Measurements from ENCODE around the gene RYK.

RYK gene

DNA sequence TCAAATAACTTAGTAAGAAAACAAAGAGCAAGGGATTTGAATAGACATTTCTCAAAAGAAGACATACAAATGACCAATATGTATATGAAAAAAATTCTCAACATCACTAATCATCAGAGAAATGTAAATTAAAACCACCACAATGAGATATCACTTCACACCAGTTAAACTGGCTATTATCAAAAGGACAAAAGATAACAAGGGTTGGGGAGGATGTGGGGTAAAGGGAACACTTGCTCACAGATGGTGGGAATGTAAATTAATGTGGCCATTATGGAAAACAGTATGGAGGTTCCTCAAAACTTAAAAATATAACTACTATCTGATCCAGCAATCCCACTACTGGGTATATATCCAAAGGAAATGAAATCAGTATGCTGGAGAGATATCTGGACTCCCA lies 46.0 kb upstream of the RYK start:
- no peak for TF ChIP-seq YY1 (IDR thresholded peaks at IDR 0.05; ENCODE audit: low read depth)
- no peak for TF ChIP-seq FOXM1 (IDR thresholded peaks at IDR 0.05; ENCODE audit: borderline replicate concordance, low read depth)
- no peak for TF ChIP-seq EP300 (IDR thresholded peaks at IDR 0.05; ENCODE audit: borderline replicate concordance)
- no peak for TF ChIP-seq CEBPB (IDR thresholded peaks at IDR 0.05)
- TF ChIP-seq, protein P1, sequence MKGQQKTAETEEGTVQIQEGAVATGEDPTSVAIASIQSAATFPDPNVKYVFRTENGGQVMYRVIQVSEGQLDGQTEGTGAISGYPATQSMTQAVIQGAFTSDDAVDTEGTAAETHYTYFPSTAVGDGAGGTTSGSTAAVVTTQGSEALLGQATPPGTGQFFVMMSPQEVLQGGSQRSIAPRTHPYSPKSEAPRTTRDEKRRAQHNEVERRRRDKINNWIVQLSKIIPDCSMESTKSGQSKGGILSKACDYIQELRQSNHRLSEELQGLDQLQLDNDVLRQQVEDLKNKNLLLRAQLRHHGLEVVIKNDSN (IDR thresholded peaks at IDR 0.05), result no peak
- no peak for TF ChIP-seq TCF12 (IDR thresholded peaks at IDR 0.05; ENCODE audit: low read depth)
- no peak for TF ChIP-seq EGR1 (IDR thresholded peaks at IDR 0.05)
- TF ChIP-seq TEAD4 (IDR thresholded peaks at IDR 0.05), result no peak
- no peak for TF ChIP-seq CREB1 (IDR thresholded peaks at IDR 0.05; ENCODE audit: low read depth)
- TF ChIP-seq, protein P2, sequence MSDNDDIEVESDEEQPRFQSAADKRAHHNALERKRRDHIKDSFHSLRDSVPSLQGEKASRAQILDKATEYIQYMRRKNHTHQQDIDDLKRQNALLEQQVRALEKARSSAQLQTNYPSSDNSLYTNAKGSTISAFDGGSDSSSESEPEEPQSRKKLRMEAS (IDR thresholded peaks at IDR 0.05), result no peak

DNA sequence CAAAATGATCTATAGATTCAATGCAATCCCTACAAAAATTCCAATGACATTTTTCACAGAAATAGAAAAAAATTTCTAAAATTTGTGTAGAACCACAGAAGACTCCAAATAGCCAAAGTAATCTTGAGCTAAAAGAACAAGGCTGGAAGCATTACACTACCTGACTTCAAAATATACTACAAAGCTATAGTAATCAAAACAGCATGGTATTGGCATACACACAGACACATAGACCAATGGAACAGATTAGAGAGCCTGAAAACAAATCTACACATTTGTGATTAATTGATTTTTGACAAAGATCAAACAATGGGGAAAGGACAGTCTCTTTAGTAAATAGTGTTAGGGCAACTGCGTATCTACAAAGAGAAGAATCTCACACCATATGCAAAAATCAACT lies 45.3 kb upstream of the RYK start:
- no peak for TF ChIP-seq EP300 (IDR thresholded peaks at IDR 0.05; ENCODE audit: borderline replicate concordance)
- TF ChIP-seq CEBPB (IDR thresholded peaks at IDR 0.05), result no peak
- TF ChIP-seq YY1 (IDR thresholded peaks at IDR 0.05; ENCODE audit: low read depth), result no peak
- TF ChIP-seq, protein P1 (IDR thresholded peaks at IDR 0.05), result no peak
- TF ChIP-seq, protein P2 (IDR thresholded peaks at IDR 0.05), result no peak
- TF ChIP-seq, protein P3, sequence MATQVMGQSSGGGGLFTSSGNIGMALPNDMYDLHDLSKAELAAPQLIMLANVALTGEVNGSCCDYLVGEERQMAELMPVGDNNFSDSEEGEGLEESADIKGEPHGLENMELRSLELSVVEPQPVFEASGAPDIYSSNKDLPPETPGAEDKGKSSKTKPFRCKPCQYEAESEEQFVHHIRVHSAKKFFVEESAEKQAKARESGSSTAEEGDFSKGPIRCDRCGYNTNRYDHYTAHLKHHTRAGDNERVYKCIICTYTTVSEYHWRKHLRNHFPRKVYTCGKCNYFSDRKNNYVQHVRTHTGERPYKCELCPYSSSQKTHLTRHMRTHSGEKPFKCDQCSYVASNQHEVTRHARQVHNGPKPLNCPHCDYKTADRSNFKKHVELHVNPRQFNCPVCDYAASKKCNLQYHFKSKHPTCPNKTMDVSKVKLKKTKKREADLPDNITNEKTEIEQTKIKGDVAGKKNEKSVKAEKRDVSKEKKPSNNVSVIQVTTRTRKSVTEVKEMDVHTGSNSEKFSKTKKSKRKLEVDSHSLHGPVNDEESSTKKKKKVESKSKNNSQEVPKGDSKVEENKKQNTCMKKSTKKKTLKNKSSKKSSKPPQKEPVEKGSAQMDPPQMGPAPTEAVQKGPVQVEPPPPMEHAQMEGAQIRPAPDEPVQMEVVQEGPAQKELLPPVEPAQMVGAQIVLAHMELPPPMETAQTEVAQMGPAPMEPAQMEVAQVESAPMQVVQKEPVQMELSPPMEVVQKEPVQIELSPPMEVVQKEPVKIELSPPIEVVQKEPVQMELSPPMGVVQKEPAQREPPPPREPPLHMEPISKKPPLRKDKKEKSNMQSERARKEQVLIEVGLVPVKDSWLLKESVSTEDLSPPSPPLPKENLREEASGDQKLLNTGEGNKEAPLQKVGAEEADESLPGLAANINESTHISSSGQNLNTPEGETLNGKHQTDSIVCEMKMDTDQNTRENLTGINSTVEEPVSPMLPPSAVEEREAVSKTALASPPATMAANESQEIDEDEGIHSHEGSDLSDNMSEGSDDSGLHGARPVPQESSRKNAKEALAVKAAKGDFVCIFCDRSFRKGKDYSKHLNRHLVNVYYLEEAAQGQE (IDR thresholded peaks at IDR 0.05; ENCODE audit: low read depth), result no peak
- no peak for TF ChIP-seq FOXM1 (IDR thresholded peaks at IDR 0.05; ENCODE audit: borderline replicate concordance, low read depth)
- no peak for TF ChIP-seq CREB1 (IDR thresholded peaks at IDR 0.05; ENCODE audit: low read depth)

DNA sequence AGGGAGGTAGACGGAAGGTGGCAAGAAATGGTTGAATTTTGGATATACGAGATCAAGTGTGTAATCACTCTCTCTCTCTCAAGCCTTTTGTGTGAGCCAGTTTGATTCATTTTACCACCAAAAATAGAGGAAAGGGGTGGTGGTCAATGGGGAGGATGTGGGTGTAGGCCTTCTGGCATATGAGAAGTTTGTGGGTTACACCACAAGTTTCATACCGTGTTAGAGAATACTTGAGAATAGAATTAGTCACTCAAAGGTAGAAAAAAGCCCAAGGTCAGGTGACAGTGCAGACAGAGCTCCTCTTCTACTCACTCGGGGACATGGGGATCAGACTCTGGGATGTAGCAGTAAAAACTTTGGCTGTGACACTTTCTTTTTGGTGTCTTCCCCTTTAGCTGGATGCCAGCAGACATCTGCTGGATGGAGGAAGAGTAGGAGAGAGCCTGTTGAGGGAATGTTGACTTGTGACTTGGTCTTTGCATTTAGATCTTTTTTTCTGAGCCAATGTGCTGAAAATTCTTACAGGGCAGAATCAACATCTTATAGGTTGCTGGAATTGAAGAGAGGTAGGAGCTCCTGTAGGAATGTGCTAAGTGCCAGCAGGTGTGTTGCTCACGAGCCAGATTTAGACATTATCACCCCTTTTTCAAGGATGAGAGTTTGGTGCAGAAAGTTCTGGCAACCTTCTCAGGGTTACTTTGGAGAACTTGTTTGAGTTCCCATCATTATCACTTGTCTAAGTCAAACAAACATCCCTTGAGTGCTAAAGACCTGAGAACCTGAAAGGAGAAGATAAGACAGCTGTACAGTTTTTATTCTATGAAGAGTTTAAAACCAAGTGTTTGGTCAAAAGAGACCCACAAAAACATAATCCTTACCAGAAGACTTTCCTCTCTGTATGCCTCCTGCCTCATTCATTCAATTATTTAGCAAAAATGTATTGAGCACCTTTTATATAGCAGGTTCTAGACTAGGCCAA lies 43.9 kb upstream of the RYK start:
- TF ChIP-seq EGR1 (IDR thresholded peaks at IDR 0.05) (no peak), NFIC (IDR thresholded peaks at IDR 0.05) (no peak), ZBTB7A (IDR thresholded peaks at IDR 0.05; ENCODE audit: low read depth) (no peak), EP300 (IDR thresholded peaks at IDR 0.05; ENCODE audit: borderline replicate concordance) (no peak), CREB1 (IDR thresholded peaks at IDR 0.05; ENCODE audit: low read depth) (no peak), FOXM1 (IDR thresholded peaks at IDR 0.05; ENCODE audit: borderline replicate concordance, low read depth) (no peak), TEAD4 (IDR thresholded peaks at IDR 0.05) (no peak), TCF12 (IDR thresholded peaks at IDR 0.05; ENCODE audit: low read depth) (no peak), RAD21 (IDR thresholded peaks at IDR 0.05; ENCODE audit: low read depth) (no peak), YY1 (IDR thresholded peaks at IDR 0.05; ENCODE audit: low read depth) (no peak), CEBPB (IDR thresholded peaks at IDR 0.05) (no peak), TAF1 (IDR thresholded peaks at IDR 0.05; ENCODE audit: low read depth) (no peak)
- TF ChIP-seq, protein P3 (IDR thresholded peaks at IDR 0.05; ENCODE audit: low read depth), result no peak
- TF ChIP-seq, protein P2 (IDR thresholded peaks at IDR 0.05), result no peak
- TF ChIP-seq, protein P1 (IDR thresholded peaks at IDR 0.05), result no peak

DNA sequence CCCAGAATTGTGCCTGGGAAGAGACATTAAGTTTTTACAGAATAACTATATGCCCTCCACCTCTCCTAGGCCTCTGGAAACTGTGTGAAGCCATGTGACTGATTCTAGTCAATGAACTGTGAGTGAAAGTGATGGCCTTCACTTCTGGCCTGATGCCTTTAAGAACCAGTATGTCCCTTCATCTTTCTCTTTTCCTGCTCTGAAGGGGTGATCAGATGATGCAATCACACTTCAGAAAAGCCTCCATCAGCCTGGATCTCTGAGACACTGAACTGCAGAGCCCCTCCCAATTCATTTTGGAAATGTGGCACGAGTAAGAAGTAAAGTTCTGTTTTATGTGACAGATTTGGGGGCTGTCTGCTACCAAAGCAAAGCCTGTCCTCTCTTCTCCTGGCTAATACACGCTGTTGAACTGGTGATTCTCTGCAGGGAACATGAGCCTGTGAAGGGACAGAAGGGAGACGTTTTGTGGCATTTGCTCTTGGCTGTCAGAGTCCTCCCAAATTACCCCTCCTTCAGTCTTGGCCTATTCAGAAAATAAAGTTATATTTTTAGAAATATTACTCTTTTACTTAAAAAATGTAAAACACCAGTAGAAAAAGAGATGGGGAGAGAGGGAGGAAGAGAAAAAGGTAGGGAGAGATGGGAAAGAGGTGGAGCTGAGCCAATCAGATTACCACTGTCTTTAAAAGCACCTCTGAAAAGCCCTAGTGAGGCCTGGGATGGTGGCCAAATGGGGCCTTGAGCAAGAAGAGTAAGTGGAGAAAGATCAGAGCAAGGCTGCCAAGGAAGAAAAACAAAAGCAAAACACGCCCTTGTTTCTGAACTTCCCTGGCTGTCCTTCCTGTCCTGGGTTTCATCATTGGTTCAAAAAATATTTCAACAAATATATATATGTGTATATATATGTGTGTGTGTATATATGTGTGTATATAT lies 40.9 kb upstream of the RYK start:
- TF ChIP-seq CEBPB (IDR thresholded peaks at IDR 0.05) (peak; percentile 63), NFIC (IDR thresholded peaks at IDR 0.05) (peak; percentile 62), CREB1 (IDR thresholded peaks at IDR 0.05; ENCODE audit: low read depth) (no peak), YY1 (IDR thresholded peaks at IDR 0.05; ENCODE audit: low read depth) (no peak)

Data from Ishikawa (cell line).